ENCODE data around the gene HLA-DPA1.
A peak's percentile ranks its signal among the peaks of the same experiment; 100 is the strongest.

HLA-DPA1 gene

GRCh38 chr6:33061987-33062386 is 11.5 kb downstream of the HLA-DPA1 start:
- DNase-seq, result peak; percentile 24

- DNase-seq, result no peak
These were observed 16.0 kb downstream of the HLA-DPA1 start for GRCh38 chr6:33057222-33058150.

GRCh38 chr6:33053230-33053629 is 20.2 kb downstream of the HLA-DPA1 start:
- peak; percentile 8 for DNase-seq

DNA sequence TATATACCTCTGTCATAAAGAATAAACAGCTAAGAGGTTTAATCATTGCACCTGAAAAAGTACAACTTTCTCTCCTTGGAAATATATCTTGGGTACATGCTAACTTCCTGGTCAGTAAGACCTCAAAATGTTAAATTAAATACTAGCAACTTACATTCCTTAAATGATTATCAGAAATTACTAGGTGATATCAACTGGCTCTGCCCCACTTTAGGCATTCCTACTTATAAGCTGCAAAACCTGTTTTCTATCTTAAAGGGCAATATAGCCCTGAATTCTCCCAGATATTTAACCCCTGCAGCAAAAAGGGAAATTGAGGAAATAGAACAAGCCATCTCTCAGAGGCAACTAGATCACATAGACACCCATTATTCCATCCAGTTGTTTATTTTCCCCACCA is 20.8 kb downstream of the HLA-DPA1 start:
- DNase-seq, result no peak

- no peak for DNase-seq
These were observed 23.2 kb downstream of the HLA-DPA1 start for GRCh38 chr6:33050014-33050810.

- DNase-seq, result no peak
These were observed 24.0 kb downstream of the HLA-DPA1 start for GRCh38 chr6:33049323-33050013.

DNA sequence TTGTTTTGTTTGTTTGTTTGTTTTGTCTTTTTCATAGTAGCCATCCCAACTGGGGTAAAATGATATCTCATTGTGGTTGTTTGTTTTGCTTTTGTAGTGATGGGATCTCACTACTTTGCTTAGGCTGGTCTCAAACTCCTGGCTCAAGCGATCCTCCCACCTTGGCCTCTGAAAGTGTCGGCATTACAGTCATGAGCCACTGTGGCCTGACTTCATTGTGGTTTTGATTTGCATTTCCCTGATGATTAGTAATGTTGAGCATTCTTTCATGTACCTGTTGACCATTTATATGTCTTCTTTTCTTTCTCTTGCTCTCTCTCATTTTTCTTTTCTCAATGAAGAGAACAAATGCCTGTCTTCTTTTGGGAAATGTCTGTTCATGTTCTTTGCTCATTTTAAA is 33.3 kb downstream of the HLA-DPA1 start:
- no peak for DNase-seq

DNA sequence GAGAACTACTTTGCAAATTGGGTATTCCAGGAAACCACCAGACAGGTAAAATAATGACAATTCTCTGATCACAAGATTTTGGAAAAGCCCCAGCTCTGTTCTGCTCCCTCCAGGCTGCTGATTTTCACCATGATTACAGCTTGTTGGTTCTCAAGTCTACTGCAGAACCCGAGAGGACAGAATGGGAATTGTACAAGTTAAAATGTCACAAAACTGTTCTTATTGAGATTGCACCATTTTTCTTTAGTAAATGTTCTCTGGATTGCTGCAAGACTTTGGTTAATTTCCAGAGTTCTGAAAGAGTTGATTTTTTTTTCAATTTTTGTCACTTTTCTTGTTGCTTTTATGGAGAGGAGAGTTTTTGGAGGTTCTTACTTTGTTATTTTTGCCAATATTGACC is 36.9 kb downstream of the HLA-DPA1 start:
- no peak for DNase-seq

DNA sequence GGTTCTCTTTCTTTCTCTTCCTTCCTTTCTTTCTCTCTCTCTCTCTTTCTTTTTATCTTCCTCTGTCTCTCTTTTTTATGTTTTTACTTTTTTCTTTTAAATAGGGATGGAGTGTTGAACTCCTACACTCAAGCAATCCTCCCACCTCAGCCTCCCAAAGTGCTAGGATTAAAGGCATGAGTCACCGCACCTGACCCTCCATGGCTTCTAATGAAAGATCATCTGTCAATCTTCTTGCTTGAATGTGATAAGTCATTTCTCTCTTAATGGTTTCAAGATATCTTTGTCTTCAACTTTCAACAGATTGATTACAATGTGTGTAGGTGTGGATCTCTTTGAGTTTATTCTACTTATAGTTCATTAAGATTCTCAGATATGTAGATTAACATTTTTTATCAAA is 38.9 kb downstream of the HLA-DPA1 start:
- no peak for DNase-seq

GRCh38 chr6:33030245-33030644 is 43.2 kb downstream of the HLA-DPA1 start:
- DNase-seq, result no peak

GRCh38 chr6:33029328-33030184 is 43.9 kb downstream of the HLA-DPA1 start:
- no peak for DNase-seq

DNA sequence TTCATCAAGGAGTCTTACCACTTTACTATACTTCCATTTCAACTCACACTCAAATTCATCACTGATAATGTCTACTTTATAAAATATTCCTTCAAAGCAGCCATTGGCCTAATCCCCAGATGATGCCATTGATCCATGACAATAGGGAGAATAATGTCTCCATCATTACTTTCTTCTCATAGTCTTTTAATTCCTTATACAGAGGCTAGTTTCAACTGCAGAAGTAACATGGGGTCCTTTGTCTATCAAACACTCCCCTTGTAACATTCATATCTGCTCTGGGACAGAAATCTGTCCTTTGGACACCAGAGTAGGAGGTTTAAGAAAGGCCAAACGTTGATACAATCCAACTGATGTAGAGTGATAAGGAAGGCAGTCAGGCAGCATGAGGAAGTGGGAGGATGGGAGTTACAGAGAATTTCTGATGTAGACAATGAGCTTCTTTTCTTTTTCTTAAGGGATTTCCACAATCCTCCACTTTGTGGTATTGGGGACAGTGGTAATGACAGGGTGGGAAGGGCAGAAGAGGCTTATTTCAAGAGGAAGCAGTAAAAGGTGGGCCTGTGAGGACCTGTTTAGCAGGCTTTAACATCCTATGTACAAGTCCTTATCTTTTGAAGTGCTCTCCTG is 45.1 kb downstream of the HLA-DPA1 start:
- no peak for DNase-seq

GRCh38 chr6:33024521-33024920 is 48.9 kb downstream of the HLA-DPA1 start:
- DNase-seq, result no peak

DNA sequence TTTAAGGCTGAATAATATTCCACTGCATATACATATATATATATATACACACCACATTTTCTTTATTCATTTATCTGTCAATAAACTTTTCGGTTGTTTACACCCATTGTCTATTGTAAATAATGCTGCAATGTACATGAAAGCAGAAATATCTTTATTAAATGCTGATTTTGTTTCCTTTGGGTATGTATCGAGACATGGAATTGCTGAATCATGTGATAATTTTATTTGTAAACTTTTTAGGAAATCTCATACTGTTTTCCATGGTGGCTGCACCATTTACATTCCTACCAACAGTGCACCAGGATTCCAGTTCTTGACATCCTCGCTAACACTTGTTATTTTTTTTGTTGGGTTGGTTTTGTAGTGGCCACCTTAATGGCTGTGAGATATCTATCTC is 49.9 kb downstream of the HLA-DPA1 start:
- no peak for DNase-seq

DNA sequence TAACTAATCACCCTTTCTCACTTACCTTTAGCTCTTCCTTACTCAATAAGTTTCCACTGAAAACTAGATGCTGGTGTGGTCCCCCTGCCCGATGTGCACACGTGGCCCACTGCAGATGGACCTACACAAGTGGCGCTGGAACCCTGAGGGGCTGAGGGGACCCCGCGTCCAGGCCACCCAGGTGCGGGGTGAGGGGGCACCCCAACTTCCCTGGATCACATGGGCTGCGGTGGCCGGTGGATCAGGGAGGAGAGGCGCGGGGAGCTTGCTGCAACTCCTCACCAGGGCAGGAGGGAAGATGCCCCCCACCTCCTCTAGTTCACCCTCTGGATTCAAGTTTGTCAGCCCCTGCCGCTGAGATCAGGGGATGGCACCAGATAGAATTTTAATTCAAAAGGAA is 51.5 kb downstream of the HLA-DPA1 start:
- DNase-seq, result no peak

DNA sequence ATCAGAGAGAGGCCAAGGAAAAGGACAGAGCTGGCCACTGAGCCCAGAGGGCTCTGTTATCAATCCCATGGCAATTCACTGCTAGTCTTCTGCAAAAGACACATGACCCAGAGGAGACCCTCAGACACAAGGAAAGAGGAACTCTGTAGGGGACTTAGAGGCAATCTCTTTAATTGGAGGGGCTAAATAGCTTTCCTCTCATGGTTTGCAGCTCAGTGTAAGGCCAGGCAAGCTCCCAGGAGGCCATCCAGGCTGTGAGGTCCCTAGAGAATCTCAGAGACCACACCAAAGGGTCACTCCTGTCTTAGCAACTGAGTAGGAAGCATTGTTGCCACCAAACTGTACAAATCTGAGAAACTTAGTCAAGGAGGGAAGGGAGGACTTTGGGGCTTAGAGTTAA is 54.1 kb downstream of the HLA-DPA1 start:
- DNase-seq, result no peak

DNA sequence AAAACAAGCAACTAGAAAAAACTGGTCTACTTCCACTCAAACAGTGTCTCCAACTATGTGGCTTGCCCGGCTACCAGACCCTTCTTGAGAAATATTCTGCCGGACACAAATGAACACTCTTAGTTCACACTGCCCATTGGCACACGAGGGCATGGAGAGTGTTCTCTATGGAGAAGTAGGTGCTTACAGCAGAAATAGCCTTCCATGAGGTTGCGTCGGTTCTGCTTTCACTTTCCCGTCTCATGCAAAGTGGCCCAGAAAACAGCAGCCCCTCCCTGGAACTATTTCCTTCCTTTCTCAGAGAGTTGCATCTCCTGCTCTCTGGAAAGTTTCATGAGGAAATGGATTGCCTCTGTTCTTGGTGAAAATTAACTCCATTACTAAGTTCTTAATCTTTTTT is 54.5 kb downstream of the HLA-DPA1 start:
- DNase-seq, result peak; percentile 24

GRCh38 chr6:33018418-33018817 is 55.0 kb downstream of the HLA-DPA1 start:
- DNase-seq, result no peak

GRCh38 chr6:33017694-33018353 is 55.6 kb downstream of the HLA-DPA1 start:
- no peak for DNase-seq

- no peak for DNase-seq
These were observed 56.4 kb downstream of the HLA-DPA1 start for GRCh38 chr6:33017018-33017417.

DNA sequence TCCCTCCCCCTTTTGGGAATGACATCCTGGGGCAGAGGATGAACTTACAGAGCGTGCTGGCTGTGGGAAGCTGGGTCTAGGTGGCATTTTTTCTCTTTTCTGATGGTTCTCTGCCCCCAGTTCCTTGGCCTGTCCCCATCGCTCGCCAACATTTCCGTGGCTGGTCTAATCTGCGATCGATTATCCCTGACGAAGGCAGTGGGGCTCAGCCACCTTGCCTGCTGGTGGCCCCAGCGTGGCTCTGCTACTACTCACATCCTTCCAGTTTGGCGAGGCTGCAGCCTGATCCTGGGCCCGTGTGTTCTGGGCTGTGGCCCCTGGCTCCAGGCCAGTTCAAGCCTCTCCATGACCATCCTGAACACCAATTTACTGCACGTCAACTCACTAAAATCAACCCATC is 57.7 kb downstream of the HLA-DPA1 start:
- no peak for DNase-seq

Data from fibroblast of skin of right quadriceps (primary cell).